GM18858 (cell line): ENCODE results near the gene PPP2R5C.
A peak's percentile ranks its signal among the peaks of the same experiment; 100 is the strongest.
"Not testable (repeated sequence)": the region's sequence is repeated elsewhere in the genome, so short reads cannot be mapped to it uniquely, and the experiment has no call there.

Experiments
- ATAC-seq: cut with Tn5 transposase; IDR thresholded peaks from one replicate; pipeline ENCODE4 v1.9.1; 2021; ENCODE audit not compliant: unreplicated experiment

PPP2R5C gene

GRCh38 chr14:101761032-101761880 is at the start of gene PPP2R5C:
PPP2R5C (plus strand) TSS chr14:101761709; CDS start chr14:101761894, 185 bp downstream.
- ATAC-seq, result peak; percentile 43

DNA sequence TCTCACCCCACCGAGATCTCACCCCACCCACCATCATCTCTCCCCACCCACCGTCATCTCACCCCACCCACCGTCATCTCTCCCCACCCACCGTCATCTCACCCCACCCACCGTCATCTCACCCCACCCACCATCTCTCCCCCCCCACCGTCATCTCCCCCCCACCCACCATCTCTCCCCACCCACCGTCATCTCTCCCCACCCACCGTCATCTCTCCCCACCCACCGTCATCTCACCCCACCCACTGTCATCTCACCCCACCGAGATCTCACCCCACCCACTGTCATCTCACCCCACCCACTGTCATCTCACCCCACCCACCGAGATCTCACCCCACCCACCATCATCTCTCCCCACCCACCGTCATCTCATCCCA is 49.7 kb upstream of the PPP2R5C start:
- not testable (repeated sequence) for ATAC-seq

GRCh38 chr14:101712341-101712740 is 49.2 kb upstream of the PPP2R5C start:
- ATAC-seq, result not testable (repeated sequence)

DNA sequence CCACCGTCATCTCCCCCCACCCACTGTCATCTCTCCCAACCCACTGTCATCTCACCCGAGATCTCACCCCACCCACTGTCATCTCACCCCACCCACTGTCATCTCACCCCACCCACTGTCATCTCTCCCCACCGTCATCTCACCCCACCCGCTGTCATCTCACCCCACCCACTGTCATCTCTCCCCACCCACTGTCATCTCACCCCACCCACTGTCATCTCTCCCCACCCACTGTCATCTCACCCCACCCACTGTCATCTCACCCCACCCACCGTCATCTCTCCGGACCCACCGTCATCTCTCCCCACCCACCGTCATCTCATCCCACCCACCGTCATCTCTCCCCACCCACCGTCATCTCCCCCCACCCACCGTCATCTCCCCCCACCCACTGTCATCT is 48.4 kb upstream of the PPP2R5C start:
- not testable (repeated sequence) for ATAC-seq

DNA sequence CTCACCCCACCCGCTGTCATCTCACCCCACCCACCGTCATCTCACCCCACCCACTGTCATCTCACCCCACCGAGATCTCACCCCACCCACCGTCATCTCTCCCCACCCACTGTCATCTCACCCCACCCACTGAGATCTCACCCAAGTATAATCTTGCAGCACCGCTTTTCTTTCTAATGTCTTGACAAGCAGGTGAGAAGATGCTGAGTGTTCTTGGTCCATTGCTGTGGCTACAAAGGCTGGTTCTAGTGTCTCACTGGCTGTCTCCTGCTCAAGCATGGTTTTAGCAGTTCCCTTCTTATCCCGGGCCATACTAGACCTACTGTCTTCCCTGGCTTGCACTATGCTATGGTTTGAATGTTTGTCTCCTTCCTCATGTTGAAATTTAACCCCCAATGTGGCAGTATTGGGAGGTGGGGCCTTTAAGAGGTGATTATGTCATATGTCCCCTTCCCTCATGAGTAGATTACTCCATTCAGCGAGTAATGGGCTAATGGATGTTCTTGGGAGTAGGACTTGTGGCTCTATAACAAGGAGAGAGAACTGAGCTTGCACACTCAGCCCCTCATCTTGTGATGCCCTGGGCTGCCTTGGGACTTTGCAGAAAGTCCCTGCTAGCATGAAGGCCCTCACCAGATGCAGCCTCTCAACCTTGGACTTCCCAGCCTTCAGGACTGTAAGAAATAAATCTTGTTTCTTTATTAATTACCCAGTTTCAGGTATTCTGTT is 47.7 kb upstream of the PPP2R5C start:
- ATAC-seq, result no peak

DNA sequence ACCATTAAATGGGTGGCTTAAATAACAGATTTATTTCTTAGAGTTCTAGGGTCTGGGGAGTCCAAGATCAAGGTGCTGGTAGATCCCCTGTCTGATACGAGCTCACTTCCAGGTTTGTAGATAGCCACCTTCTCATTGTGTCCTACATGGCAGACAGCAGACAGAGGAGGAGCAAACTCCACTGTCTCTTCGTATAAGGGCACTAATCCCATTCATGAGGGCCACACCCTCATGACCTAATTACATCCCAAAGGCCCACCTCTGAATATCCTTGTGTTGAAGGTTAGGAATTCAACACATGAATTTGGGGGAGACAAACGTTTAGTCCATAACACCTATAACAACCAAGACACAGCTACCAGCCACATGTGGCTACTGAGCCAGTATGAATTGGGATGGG is 47.1 kb upstream of the PPP2R5C start:
- ATAC-seq, result no peak

DNA sequence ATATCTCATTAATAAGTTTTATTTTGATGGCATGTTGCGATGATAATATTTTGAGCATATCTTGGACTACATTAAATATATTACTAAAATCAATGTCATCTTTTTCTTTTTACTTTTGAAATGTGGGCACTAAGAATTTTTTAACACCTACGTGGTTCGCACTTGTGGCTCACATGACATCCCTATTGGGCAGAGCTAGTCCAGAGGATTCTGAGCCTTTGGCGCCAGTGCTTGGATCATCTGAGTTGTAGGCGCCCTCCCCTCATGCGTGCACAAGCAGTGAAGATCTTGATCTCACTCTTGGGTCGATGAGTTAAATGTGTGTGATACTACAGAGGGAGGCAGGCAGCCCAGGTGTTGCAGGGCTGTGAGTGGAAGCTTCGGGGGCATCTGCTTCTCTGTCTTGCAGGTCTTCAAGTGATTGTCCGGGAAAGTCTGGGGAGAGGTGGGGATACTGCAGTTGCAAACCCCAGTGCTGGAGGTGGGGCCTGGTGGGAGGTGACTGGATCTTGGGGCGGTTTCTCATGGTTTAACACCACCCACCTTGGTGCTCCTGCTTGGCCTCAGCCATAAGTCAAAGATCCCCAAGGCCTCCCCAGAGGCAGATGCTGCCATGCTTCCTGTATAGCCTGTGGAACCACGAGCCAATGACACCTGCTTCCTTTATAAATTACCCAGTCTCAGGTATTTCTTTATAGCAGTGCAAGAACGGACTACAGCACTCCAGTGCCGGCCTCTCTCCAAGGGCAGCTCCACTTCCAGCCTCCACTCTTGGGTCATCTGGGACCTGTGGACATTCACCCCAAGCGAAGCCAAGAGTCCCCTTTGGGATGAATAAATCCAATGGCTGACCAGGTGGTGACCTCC is 46.1 kb upstream of the PPP2R5C start:
- ATAC-seq, result no peak

DNA sequence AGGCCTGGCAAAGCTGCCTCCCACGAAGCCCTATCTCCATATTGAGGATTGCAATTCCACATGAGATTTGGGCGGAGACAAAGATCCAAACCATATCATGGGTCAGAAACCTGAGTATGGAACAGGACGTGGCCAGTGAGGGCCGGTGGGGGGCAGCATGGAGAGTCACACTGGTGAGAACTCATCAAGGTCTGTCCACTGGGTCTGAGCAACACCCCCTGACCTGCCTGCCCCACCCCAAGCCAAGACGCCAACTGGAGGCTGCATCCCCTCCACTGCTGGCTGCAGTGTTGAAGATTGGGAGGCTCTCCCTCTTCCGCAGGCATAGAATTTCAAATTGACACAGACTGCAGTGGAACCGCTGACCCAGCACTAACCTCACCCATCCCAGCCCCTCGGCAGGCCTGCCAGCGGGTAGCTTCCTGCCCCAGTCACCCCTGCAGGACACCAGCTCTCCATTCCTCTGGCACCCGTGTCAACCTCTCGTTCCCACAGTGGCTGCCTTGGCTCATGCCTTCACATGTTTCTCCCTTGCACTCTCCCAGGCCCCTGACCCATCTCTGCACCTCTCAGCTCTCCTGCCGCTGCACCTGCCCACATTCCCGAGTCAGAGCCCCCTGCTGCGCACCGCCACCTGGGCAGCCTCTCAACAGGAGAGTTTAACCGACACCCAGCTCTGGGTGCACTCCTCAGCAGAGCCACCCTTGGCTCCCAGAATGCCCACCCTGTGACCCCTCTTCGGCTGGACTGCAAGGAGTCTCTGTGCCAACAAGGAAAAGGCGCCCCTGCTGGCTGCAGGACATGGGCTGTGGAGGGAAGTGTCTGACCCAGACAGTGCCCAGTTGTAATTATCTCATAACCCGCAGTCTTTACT is 45.2 kb upstream of the PPP2R5C start:
- no peak for ATAC-seq

GRCh38 chr14:101716956-101717662 is 44.4 kb upstream of the PPP2R5C start:
- no peak for ATAC-seq

GRCh38 chr14:101717663-101718490 is 43.6 kb upstream of the PPP2R5C start:
- ATAC-seq, result no peak

DNA sequence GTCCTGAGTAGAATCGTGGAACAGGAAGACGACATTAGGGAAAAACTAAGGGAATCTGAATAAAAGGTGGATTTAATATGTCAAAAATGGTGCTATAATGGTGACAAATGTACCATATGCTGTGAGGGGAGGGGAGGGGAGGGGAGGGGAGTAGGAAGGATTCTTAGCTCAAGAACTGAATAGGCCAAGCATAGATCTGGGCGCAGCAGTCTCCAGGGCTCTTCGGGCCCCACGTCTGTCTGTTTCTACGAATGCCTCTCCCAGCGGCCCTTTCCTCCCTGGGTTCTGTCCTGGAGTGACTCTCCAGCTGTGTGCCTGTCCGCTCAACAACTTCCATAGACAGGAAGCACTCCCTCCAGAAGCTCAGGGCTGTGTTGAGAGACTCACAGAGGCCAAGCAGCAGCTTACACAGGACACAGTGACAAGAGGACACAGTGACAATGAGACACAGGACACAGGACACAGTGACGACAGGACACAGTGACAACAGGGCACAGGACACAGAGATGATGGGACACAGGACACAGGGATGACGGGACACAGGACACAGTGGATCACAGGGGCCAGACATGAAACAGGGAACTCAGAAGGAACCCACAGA is 42.4 kb upstream of the PPP2R5C start:
- no peak for ATAC-seq

GRCh38 chr14:101719708-101720107 is 41.8 kb upstream of the PPP2R5C start:
- no peak for ATAC-seq

- ATAC-seq, result no peak
These were observed 40.4 kb upstream of the PPP2R5C start for GRCh38 chr14:101721111-101721510.

DNA sequence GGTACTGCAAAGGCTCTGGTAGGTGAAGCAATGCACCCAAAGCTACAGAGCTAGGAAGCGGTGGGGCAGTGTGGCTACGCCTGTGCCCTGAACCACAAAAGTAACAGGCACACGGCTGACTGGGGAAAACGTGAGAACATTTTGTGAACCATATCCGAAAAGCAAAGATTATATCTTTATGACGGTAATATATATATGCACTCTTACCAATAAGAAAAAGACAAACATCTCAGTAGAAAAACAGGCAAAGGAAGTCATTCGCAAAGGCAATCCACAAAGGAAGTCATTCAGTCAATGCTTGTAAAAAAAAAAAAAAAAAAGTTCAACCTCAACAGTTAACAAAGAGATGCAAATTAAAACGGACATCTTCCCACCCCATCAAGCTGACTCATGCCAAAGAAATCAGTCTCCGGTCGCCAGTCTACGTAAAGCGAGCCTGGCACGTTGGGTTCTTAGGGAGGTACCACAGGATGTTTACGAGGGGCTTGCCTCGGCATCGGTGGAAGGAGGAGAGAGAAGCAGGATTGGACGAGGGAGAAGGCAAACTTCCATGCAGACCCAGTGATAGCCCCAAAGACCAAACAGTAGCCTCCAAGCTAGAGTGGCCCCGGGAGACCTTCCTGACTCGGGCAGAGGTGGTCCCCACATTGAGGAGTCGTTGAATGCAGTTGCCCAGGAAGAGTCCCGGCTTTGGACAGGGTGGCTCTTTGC is 39.4 kb upstream of the PPP2R5C start:
- no peak for ATAC-seq

- ATAC-seq, result no peak
These were observed 38.4 kb upstream of the PPP2R5C start for GRCh38 chr14:101723061-101723595.

GRCh38 chr14:101725652-101726051 is 35.9 kb upstream of the PPP2R5C start:
- ATAC-seq, result not testable (repeated sequence)

- ATAC-seq, result no peak
These were observed 35.1 kb upstream of the PPP2R5C start for GRCh38 chr14:101726295-101726953.
